SU-DHL-6 (cell line): ENCODE data around the gene DFFB.

Experiments used
- H2AFZ ChIP-seq: fragments of 200-600 bp; sonication (generic); 2 replicates; pipeline ENCODE4 v1.6.1; 2014; ENCODE audit warnings: low read depth, mild to moderate bottlenecking, moderate library complexity, mixed read lengths, antibody characterized with exemption, low read length; ENCODE audit not compliant: severe bottlenecking
- H3F3A ChIP-seq: fragments of 200-600 bp; shearing (Covaris generic); 2 replicates; pipeline ENCODE4 v1.6.0; 2016; ENCODE audit warnings: antibody characterized with exemption, mild to moderate bottlenecking; ENCODE audit not compliant: insufficient read depth
- H3K27ac ChIP-seq: fragments of 200-600 bp; sonication (generic); 2 replicates; pipeline ENCODE4 v1.5.1; 2016; ENCODE audit warnings: low read depth, mild to moderate bottlenecking, low read length, moderate library complexity, mixed read lengths
- H3K27me3 ChIP-seq: fragments of 200-600 bp; sonication (generic), shearing (Covaris generic); 2 replicates; pipeline ENCODE4 v1.6.0; 2014; ENCODE audit warnings: mild to moderate bottlenecking, low read length
- H3K36me3 ChIP-seq: fragments of 200-600 bp; sonication (generic); 2 replicates; pipeline ENCODE4 v1.6.1; 2014; ENCODE audit warnings: mild to moderate bottlenecking, low read length, mixed read lengths
- H3K4me2 ChIP-seq: fragments of 300-600, 200-600 bp; shearing (Covaris generic), sonication (generic); 2 replicates; pipeline ENCODE4 v1.6.0; 2014; ENCODE audit warnings: low read length, low read depth, mild to moderate bottlenecking; ENCODE audit not compliant: poor library complexity, severe bottlenecking
- H3K4me3 ChIP-seq: fragments of 200-600 bp; sonication (generic); 2 replicates; pipeline ENCODE4 v1.5.1; 2014; ENCODE audit warnings: antibody characterized with exemption, low read length, mild to moderate bottlenecking, mixed read lengths; ENCODE audit not compliant: insufficient read depth, poor library complexity, severe bottlenecking
- H3K79me2 ChIP-seq: fragments of 200-600 bp; sonication (generic); 2 replicates; pipeline ENCODE4 v1.6.1; 2014; ENCODE audit warnings: mild to moderate bottlenecking, low read length, moderate library complexity; ENCODE audit not compliant: insufficient read depth
- H3K9ac ChIP-seq: fragments of 200-600 bp; sonication (generic); 2 replicates; pipeline ENCODE4 v1.7.0; 2014; ENCODE audit warnings: mild to moderate bottlenecking, low read length
- H3K9me2 ChIP-seq: fragments of 200-600 bp; sonication (generic); replicated peaks from 2 replicates; pipeline ENCODE4 v1.6.1; 2014; ENCODE audit warnings: low read length; ENCODE audit not compliant: insufficient read depth
- H3K9me3 ChIP-seq: fragments of 200-600 bp; sonication (generic); 2 replicates; pipeline ENCODE4 v1.6.1; 2014; ENCODE audit warnings: low read length, mixed read lengths; ENCODE audit not compliant: insufficient read depth
- H4K20me1 ChIP-seq: fragments of 200-600 bp; sonication (generic); 2 replicates; pipeline ENCODE4 v1.6.1; 2014; ENCODE audit warnings: low read depth, mild to moderate bottlenecking, antibody characterized with exemption, low read length, moderate library complexity, mixed read lengths
- EZH2phosphoT487 ChIP-seq: fragments of 200-600 bp; sonication (generic), shearing (Covaris generic); conservative IDR thresholded peaks from 2 replicates; pipeline ENCODE4 v1.6.1; 2018; ENCODE audit warnings: mild to moderate bottlenecking, antibody characterized with exemption, low read length, moderate library complexity, mixed read lengths
- TF ChIP-seq, protein P1 (sequence below): fragments of 200-600 bp; sonication (generic); IDR thresholded peaks from one replicate; pipeline ENCODE4 v1.5.1; 2017; ENCODE audit warnings: antibody characterized with exemption, mild to moderate bottlenecking, low read length, moderate library complexity; ENCODE audit not compliant: insufficient read depth, poor library complexity, severe bottlenecking

Gene DFFB

DNA sequence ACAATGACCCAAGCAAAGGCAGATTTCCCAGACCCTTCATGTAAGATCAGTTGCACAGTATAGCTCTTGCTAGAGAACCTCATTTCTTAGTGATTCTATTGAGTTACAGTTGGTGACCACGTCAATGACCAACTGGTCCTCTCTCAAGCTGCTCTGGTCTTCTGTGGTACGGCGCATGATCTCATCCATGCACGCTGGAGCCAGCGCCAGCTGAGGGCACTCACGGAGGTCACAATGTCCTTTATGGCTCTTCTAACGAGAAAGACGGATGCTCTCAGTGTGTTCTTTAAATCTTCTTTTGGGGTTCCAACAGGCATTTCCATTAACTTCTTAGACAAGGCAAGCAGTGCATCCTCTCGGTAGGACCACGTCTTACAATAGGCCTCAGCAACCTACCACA, 22.6 kb upstream of the DFFB start:
- Histone ChIP-seq H3K27me3 (no peaks in the 10 kb centered on the region), H3K79me2 (no peaks in the 10 kb centered on the region), H3K4me3 (no peak overlapping the region), H3K4me2 (no peak overlapping the region), H3K9me3 (no peaks in the 10 kb centered on the region), H3K9me2 (no peaks in the 10 kb centered on the region), H3K36me3 (0 out of 2 replicates have a peak, but pooled peaks cover 3% of the 10 kb centered on the region), H3F3A (no peaks in the 10 kb centered on the region), H3K9ac (no peak overlapping the region), H4K20me1 (no peaks in the 10 kb centered on the region), H2AFZ (no peak overlapping the region), H3K27ac (no peak overlapping the region)
- TF ChIP-seq, protein P1, sequence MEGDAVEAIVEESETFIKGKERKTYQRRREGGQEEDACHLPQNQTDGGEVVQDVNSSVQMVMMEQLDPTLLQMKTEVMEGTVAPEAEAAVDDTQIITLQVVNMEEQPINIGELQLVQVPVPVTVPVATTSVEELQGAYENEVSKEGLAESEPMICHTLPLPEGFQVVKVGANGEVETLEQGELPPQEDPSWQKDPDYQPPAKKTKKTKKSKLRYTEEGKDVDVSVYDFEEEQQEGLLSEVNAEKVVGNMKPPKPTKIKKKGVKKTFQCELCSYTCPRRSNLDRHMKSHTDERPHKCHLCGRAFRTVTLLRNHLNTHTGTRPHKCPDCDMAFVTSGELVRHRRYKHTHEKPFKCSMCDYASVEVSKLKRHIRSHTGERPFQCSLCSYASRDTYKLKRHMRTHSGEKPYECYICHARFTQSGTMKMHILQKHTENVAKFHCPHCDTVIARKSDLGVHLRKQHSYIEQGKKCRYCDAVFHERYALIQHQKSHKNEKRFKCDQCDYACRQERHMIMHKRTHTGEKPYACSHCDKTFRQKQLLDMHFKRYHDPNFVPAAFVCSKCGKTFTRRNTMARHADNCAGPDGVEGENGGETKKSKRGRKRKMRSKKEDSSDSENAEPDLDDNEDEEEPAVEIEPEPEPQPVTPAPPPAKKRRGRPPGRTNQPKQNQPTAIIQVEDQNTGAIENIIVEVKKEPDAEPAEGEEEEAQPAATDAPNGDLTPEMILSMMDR = no peak
- no peak for TF ChIP-seq EZH2phosphoT487

DNA sequence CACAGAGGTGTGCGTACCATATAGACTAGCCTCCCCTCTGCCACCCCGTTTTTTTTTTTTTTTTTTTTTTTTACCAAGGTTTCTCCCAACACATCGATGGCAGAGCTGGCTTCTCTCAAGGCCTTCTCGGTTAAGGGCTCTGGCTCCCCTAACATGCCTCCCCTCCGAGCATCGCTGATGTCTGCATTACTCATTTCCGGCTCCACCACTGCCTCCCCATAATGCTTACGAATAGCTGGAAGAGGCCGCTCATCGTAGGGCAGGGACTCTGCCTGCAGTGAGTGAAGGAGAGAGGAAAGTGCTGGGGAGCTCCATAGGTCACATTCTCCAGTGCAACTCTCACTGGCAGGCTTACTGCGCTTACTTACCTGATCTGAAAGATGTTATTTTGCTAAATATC, 20.9 kb upstream of the DFFB start:
- H3K27me3 ChIP-seq = no peaks in the 10 kb centered on the region
- no peaks in the 10 kb centered on the region for H3K79me2 ChIP-seq
- H3K4me2 ChIP-seq = no peak overlapping the region
- H3K9me3 ChIP-seq = no peaks in the 10 kb centered on the region
- H2AFZ ChIP-seq = no peak overlapping the region
- no peaks in the 10 kb centered on the region for H4K20me1 ChIP-seq
- TF ChIP-seq, protein P1 = no peak
- TF ChIP-seq EZH2phosphoT487 = no peak
- no peaks in the 10 kb centered on the region for H3K9me2 ChIP-seq
- no peak overlapping the region for H3K4me3 ChIP-seq
- H3K36me3 ChIP-seq = 0 out of 2 replicates have a peak, but pooled peaks cover 3% of the 10 kb centered on the region
- H3K27ac ChIP-seq = no peak overlapping the region
- no peak overlapping the region for H3K9ac ChIP-seq
- no peaks in the 10 kb centered on the region for H3F3A ChIP-seq

DNA sequence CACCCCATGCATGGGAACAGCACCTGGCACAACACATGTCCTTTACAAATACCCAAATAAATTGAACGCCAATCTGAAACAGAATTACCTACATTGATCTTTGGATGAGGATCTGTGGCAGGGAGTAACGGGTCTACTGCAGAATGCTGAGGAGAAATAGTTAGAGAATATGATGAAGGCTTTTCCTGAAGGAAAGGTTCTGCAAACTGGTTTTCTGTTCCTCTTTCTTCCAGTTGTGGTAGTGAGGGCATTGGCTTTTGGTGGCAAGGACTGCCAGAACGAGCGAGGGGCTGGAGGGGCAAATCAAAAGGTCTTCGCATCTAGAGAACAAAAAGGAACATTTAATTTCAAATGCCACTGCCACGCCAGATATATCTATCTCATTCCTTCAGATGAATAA, 20.1 kb upstream of the DFFB start:
- Histone ChIP-seq H4K20me1 (no peaks in the 10 kb centered on the region), H3K9me2 (no peaks in the 10 kb centered on the region), H3K36me3 (0 out of 2 replicates have a peak, but pooled peaks cover 3% of the 10 kb centered on the region), H3K27ac (no peak overlapping the region), H2AFZ (no peak overlapping the region), H3K4me2 (no peak overlapping the region), H3K27me3 (no peaks in the 10 kb centered on the region), H3K9me3 (no peaks in the 10 kb centered on the region), H3K79me2 (no peaks in the 10 kb centered on the region), H3F3A (no peaks in the 10 kb centered on the region), H3K9ac (no peak overlapping the region), H3K4me3 (no peak overlapping the region)
- TF ChIP-seq EZH2phosphoT487 = no peak
- TF ChIP-seq, protein P1 = no peak
